ENCODE measurements around the gene SLC17A5.
"Not testable (repeated sequence)": the region's sequence is repeated elsewhere in the genome, so short reads cannot be mapped to it uniquely, and the experiment has no call there.

Gene SLC17A5

GRCh38 chr6:73666393-73666792, 12.6 kb upstream of the SLC17A5 start:
- DNase-seq (ENCODE audit: low spot score), result no peak

- peak; percentile 57 for DNase-seq (ENCODE audit: low spot score)
Measured at GRCh38 chr6:73665686-73666319, 12.0 kb upstream of the SLC17A5 start.

GRCh38 chr6:73664701-73665100, 10.9 kb upstream of the SLC17A5 start:
- no peak for DNase-seq (ENCODE audit: low spot score)

- DNase-seq (ENCODE audit: low spot score), result peak; percentile 38
Measured at GRCh38 chr6:73657201-73657600, 3.4 kb upstream of the SLC17A5 start.

- no peak for DNase-seq (ENCODE audit: low spot score)
Measured at GRCh38 chr6:73656531-73657145, 2.8 kb upstream of the SLC17A5 start.

- no peak for DNase-seq (ENCODE audit: low spot score)
Measured at GRCh38 chr6:73655341-73655917, 1.6 kb upstream of the SLC17A5 start.

- DNase-seq (ENCODE audit: low spot score), result peak; percentile 64
Measured at GRCh38 chr6:73652637-73653570, 888 bp downstream of the SLC17A5 start.

- no peak for DNase-seq (ENCODE audit: low spot score)
Measured at GRCh38 chr6:73649783-73650182, 4.0 kb downstream of the SLC17A5 start.

GRCh38 chr6:73648166-73648565, 5.6 kb downstream of the SLC17A5 start:
- DNase-seq (ENCODE audit: low spot score), result no peak

- no peak for DNase-seq (ENCODE audit: low spot score)
Measured at GRCh38 chr6:73644941-73645591, 8.7 kb downstream of the SLC17A5 start.

GRCh38 chr6:73644030-73644429, 9.8 kb downstream of the SLC17A5 start:
- no peak for DNase-seq (ENCODE audit: low spot score)

GRCh38 chr6:73642530-73642929, 11.3 kb downstream of the SLC17A5 start:
- DNase-seq (ENCODE audit: low spot score), result no peak

- no peak for DNase-seq (ENCODE audit: low spot score)
Measured at GRCh38 chr6:73640179-73640750, 13.5 kb downstream of the SLC17A5 start.

- DNase-seq (ENCODE audit: low spot score), result no peak
Measured at GRCh38 chr6:73639040-73639439, 14.8 kb downstream of the SLC17A5 start.

GRCh38 chr6:73637404-73637803, 16.4 kb downstream of the SLC17A5 start:
- no peak for DNase-seq (ENCODE audit: low spot score)

GRCh38 chr6:73636048-73636447, 17.7 kb downstream of the SLC17A5 start:
- no peak for DNase-seq (ENCODE audit: low spot score)

- DNase-seq (ENCODE audit: low spot score), result no peak
Measured at GRCh38 chr6:73632346-73632745, 21.4 kb downstream of the SLC17A5 start.

- no peak for DNase-seq (ENCODE audit: low spot score)
Measured at GRCh38 chr6:73631849-73632248, 21.9 kb downstream of the SLC17A5 start.

GRCh38 chr6:73630401-73630800, 23.4 kb downstream of the SLC17A5 start:
- DNase-seq (ENCODE audit: low spot score), result no peak

GRCh38 chr6:73624896-73625295, 28.9 kb downstream of the SLC17A5 start:
- DNase-seq (ENCODE audit: low spot score), result no peak

GRCh38 chr6:73623480-73623879, 30.3 kb downstream of the SLC17A5 start:
- DNase-seq (ENCODE audit: low spot score), result not testable (repeated sequence)

GRCh38 chr6:73618082-73618481, 35.7 kb downstream of the SLC17A5 start:
- DNase-seq (ENCODE audit: low spot score), result not testable (repeated sequence)
